PC-9 (cell line): ENCODE data around the gene NET1.

Experiments
- EZH2 ChIP-seq: fragments of 200-600 bp; sonication (generic); IDR thresholded peaks from 2 replicates; pipeline ENCODE4 v1.8.0; 2017; ENCODE audit warnings: antibody characterized with exemption, low read depth
- TF ChIP-seq, protein P1 (sequence below): fragments of 200-600 bp; sonication (generic); conservative IDR thresholded peaks from 2 replicates; pipeline ENCODE4 v1.6.1; 2017; ENCODE audit warnings: mixed run types, antibody characterized with exemption, mild to moderate bottlenecking, moderate library complexity

DNA sequence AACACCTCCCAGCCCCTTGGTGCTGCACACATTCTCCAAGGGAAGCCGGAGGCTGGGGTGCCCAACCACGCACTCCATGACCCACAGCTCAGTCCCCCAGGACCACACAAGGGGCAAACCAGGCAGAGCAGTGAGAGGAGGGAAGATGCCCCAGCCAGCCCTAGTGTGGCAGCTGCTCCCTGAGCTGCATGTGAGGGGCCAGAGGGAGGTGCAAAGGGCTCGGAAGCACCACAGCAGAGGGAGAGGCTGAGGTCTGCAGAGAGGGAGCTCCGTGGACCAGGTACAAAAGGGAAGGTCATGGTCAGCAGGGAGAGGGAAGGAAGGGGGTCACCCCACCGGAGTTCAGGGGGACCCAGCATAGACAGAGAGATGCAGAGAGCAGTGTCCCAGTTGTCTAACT is 88.6 kb downstream of the NET1 start:
- TF ChIP-seq, protein P1, sequence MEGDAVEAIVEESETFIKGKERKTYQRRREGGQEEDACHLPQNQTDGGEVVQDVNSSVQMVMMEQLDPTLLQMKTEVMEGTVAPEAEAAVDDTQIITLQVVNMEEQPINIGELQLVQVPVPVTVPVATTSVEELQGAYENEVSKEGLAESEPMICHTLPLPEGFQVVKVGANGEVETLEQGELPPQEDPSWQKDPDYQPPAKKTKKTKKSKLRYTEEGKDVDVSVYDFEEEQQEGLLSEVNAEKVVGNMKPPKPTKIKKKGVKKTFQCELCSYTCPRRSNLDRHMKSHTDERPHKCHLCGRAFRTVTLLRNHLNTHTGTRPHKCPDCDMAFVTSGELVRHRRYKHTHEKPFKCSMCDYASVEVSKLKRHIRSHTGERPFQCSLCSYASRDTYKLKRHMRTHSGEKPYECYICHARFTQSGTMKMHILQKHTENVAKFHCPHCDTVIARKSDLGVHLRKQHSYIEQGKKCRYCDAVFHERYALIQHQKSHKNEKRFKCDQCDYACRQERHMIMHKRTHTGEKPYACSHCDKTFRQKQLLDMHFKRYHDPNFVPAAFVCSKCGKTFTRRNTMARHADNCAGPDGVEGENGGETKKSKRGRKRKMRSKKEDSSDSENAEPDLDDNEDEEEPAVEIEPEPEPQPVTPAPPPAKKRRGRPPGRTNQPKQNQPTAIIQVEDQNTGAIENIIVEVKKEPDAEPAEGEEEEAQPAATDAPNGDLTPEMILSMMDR = no peak
- TF ChIP-seq EZH2 = no peak
